GM21723 (cell line): ENCODE measurements around the gene DNAJB6.

ENCODE experiments used
- ATAC-seq: cut with Tn5 transposase; IDR thresholded peaks from one replicate; pipeline ENCODE4 v1.9.1; 2021; ENCODE audit warnings: mild to moderate bottlenecking, moderate library complexity; ENCODE audit not compliant: unreplicated experiment

Gene DNAJB6

DNA sequence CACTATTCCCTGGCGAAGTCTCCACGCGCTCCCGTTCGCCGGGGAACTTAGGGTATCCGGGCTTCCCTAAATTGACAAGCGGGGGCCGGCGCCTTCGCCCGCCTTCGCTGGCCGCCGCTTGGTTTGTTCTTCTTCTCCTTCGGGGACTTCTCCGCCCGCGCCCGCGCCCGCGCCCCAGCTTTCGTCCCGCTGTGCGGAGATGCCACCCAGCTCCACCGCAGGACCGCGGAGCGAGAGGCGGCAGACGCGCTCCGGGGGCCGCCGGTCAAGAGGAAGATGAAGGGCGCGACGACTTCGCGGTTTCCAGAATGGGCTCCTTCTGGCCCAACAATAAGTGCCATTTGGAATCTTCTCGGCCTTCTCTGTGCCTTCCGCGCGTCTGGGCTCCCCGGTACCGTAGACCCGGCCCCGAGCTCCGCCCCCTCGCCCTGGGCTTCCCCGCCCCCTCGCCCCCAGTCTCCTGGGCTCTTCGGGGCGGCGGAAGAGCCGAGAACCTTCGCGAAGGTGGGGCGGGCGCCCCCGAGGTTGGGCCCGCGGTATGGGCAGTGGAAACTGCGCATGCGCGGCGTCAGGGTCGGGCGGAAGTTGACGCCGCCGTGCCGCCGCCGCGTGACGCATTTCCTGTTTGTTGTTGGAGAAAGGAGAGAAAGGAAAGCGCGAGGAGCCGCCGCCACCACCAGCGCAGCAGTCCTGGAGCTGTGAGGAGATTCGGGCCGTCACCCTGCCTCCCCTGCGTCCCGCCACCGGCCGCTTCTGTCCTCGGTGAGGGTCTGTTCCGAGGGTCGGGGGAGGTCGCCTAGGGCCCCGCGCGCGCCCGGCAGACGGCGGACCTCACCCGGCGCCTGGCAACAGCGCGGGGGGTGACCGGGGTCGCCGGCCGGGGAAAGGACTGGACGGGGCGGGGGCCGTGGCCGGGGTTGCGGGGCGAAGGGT is at the start of gene DNAJB6:
TSS of gene DNAJB6 (plus strand) at position 622 of the 933 bp plus-strand sequence. CDS start 21,569 bp downstream, outside the sequence.
- ATAC-seq, result peak; percentile 74

DNA sequence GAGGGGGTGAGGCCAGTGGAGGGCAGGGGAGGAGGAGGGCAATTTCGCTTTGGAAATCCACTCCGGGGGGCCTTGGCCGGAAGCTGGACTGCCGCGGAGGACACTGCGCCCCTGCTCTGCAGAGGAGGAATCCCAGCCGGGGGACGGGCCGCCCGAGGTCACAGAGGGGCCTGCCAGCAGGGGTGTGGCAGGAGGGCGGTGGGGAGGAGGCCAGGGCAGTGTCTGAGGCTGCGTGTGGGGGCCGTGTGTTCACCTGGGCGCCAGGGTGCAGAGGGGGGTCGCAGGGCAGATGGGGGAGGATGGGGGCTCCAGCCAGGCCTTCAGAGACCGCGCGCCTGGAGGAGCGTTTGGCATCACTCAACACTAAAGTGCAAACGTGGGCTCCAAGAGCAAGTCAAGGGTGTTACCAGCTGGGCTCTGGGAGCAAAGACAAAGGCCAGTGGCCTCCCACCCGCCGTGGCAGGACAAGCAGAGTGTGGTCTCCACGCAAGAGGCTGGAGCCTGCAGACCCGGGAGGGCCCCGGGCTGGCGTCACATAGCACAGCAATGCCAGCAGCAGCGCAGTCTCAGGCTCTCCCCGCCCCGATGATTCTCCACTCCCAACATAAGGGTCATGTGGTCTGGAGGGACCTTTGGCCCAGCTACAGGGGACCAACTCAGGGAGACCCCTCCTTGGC is 45.3 kb upstream of the DNAJB6 start:
- ATAC-seq, result no peak

DNA sequence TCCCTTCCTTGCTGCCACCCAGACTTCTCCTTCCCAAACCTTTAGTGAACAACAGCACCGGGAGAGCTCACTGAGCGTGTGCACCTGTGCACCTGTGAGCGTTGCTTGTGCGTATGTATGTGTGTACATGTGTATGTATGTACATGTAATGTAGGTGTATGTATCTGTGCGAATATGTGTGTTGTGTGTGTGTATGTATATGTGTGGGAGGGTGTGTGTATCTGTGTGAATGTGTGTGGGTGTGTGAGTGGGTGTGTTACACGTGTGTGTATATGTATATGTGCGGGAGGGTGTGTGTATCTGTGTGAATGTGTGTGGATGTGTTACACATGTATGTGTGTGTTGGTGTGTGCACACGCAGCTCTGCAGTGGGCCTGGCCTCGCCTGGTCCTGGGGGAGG is 44.5 kb upstream of the DNAJB6 start:
- no peak for ATAC-seq

DNA sequence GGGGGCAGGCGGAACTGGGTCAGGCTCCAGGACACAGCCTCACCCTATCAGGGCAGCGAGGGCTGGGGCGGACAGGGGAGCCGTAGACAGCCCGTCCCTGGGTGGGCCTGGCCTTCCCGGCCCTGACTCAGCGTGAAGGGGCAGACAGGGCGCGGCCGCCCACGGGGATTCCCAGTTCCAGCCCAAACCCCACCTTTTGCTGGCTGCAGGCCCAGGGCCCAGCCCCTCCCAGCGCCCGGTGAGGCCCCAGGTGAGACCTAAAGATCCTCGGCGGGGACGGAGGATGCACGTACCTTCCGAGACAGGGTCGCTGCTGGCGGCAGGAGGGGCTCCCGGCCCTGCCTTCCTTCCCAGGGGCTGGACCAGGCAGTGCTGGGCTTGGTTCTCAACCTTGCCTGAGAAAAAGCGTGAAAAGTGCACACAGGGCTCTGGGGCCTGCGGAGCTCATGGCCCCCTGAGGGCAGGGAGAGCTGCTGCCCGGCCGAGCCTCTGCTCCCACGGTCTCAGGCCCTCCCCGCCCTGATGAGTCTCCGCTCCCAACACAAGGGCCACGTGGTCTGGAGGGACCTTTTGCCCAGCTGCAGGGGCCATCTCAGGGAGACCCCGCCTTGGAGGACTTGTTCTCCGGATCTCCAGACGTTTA is 43.9 kb upstream of the DNAJB6 start:
- no peak for ATAC-seq

GRCh38 chr7:157293413-157293788 is 43.4 kb upstream of the DNAJB6 start:
- no peak for ATAC-seq

DNA sequence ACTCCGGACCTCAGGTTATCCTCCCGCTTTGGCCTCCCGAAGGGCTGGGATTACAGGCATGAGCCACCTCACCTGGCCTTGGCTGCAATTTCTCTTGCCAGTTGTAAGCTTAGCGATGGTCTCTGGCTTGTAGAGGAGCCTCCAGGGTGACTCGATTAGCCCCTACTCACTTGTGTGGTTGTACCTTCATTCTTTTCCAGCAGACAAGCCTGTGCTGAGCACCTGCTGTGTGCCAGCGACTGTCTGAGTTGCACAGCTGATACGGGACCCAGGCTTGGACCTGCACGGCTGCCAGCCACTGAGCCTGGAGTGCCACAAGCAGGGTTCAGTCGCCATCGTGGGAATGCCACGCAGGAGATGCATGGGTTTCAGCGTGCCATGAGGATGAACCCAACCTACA is 42.0 kb upstream of the DNAJB6 start:
- ATAC-seq, result no peak

DNA sequence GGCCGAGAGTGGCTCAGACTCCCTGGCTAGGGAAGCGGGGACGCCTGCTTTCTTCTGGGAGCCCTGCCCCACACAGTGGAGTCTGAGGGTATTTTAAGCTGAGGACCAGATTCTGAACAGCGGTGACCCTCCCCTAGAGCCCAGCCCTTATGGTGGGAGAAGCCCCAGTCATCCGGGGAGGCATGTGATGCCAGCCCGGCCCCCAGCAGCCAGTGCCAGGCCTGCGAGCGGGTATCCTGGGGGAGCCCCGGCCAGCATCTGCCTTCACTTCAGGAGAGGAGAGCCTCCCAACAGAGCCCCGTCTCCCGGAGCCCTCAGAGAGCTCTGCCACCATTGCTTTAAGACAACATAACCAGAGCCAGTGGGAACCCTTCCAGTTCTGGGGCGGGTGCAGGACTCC is 41.5 kb upstream of the DNAJB6 start:
- no peak for ATAC-seq

DNA sequence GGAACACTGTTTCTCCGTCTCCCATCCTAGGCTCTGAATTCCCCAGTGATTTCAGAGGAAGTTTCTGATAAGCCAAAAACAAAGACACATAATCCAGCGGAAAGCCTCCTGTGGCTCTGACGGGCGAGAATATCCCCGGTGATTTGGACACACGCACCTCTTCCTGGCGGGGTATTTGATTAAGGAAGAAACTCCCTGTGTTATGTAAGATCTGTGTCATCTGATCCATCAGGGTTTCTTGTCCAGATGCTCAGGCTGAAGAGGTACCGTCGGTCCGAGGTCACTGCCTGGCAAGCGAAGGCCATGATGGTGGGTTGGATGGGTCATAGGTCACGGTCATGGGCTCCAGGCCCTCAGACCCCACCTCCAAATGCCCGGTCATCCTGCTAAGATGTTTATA is 39.6 kb upstream of the DNAJB6 start:
- ATAC-seq, result no peak

GRCh38 chr7:157299317-157299612 is 37.5 kb upstream of the DNAJB6 start:
- ATAC-seq, result no peak

DNA sequence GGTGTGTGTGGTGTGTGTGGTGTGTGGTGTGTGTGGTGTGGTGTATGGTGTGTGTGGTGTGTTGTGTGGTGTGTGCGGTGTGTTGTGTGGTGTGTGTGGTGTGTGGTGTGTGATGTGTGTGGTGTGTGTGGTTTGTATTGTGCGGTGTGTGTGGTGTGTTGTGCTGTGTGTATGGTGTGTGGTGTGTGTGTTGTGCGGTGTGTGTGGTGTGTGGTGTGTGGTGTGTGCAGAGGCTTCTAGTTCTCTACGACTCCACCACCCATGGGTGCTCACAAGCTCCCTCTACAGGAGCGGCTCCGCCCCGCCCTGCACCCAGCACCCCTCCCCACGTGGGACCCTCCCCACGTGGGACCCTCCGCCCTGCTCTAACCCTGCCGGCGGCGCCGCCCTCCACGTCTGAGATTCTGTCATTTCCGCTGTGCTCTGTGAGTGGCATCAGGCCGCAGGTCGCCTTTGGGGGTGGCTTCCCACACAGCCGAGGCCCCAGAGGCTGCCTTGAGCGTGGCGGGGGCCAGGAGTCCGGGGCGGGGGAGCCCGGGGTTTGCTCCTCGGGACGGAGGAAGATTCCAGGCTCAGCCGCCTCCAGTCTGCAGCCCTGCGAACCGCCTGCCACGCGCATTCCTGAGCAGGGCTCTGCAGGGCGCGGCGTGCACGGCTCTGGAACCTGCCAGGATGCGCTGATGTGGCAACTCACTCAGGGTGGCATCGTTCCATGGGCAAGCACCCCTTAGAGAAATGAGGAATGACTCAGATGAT is 37.0 kb upstream of the DNAJB6 start:
- ATAC-seq, result no peak

DNA sequence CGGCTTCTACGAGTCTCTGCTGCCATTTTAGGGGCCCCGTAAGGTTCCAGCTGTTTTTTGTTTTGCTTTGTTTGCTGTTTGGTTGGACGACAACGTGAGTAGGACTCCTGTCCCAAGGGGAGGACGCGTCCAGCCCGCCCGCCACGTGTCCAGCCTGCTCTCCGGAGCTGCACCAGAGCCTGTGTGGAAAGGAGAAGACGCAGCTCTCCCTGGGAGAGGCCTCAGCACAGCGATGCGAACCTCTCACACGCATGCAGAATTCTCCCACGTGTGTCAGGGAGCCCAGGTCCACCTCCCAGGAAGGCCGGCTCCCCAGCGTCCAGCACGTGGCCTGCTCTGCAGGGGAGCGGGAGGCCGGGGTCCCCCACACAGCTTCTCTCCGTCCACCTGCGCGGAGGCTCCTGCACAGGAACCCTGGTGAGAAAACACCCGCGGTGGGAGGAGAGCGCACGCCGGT is 36.4 kb upstream of the DNAJB6 start:
- no peak for ATAC-seq

GRCh38 chr7:157301610-157302120 is 35.1 kb upstream of the DNAJB6 start:
- ATAC-seq, result no peak

DNA sequence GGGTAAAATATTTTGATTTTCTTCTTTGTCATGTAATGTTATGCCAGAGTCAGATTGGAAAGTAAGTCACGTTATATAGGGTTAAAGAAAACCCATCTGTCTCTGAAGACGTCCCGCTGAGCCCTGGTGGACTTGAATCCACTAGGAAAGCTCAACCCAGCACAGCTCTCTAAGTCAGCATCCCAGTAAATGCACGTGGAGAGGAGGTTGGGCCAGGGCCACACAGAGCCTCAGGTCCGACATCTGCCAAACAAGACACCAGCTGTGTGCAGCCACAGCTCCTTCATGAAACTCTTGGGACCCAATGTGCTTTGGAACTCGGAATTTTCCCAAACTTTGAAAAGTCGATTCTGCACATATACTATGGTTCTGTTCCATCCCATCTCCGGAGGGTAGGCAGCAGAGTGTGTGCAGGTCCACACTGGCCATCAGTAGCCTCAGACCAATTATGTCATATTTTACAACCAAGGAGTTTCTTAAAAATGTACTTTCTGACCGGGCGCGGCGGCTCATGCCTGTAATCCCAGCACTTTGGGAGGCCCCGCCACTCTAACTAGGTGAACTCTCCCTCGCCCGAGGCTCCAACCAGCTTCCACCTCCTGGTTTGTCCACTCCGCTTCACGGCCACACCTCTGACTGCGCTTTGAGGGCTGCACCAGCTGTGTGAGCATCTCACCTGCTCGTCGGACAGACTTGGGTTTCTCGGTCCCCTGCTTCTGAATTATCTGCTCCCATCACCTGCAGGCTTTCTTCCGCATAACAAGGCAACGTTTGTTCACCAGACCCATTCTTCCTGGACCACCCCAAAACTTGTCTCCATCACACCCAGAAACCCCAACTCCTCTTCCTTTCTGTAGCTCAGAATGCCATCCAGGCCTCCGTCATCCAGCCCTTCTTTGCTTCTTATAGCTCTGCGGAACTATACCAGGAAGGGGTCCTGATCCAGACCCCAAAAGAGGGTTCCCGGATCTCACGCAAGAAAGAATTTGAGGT is 29.7 kb upstream of the DNAJB6 start:
- ATAC-seq, result no peak

GRCh38 chr7:157309988-157310668 is 26.7 kb upstream of the DNAJB6 start:
- ATAC-seq, result no peak

GRCh38 chr7:157310676-157311185 is 26.1 kb upstream of the DNAJB6 start:
- no peak for ATAC-seq

GRCh38 chr7:157312941-157313340 is 23.9 kb upstream of the DNAJB6 start:
- ATAC-seq, result no peak

- ATAC-seq, result no peak
These were observed 23.2 kb upstream of the DNAJB6 start for GRCh38 chr7:157313645-157314044.

DNA sequence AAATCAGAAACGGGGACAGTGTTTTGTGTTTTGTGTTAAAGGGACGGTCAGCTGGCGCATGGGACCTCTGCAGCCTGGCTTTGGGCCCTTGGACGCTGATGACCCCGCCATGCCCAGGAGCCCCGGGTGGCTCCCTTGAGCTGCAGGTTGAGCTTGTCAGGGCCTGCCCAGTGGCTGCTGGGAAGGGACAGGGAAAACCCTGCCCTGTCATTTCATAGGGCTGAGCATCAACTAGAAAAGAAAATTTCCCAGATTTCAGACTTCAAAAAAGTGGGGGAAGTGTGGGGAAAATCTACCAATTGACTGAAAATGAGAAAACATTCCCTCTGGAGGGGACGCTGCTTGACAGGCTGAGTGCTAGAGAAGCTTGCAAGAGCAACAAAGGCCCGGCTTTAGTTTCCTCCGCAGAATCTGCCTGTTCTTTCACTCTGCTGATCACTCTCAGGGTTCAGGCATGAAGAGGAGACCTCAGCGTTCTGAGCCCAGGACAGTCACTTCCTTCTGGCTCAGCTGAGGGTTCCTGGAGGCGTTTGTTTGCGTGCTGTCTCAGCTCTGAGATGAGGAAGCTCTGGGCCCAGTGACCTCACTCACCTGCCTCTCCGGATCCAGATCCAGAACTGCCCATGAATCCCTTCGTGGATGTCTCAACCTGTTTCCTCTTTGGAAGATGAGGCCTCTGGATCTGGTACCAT is 18.6 kb upstream of the DNAJB6 start:
- ATAC-seq, result peak; percentile 79
